ENCODE results near the gene IL1RL2.

The IL1RL2 gene

GRCh38 chr2:102147935-102148334, 38.9 kb upstream of the IL1RL2 start:
- ChIA-PET POLR2A (ENCODE audit: low non-redundant PET) (no interaction called here), CTCF (no interaction called here)
- DNase-seq (ENCODE audit: low spot score) = no peak
- H3K27ac ChIP-seq = no peak overlapping the region
- TF ChIP-seq CTCF (conservative IDR thresholded peaks at IDR 0.05; ENCODE audit: low read depth) = no peak

- ChIA-PET POLR2A (ENCODE audit: low non-redundant PET) (no interaction called here), CTCF (interaction anchor here (0.5 to 1.2 kb wide), 2 partner anchors 129 to 300 kb away, joined by 3 to 4 read pairs; no protein-coding TSS in a partner anchor)
- H3K27ac ChIP-seq = no peak overlapping the region
- no peak for TF ChIP-seq CTCF (conservative IDR thresholded peaks at IDR 0.05; ENCODE audit: low read depth)
- no peak for DNase-seq (ENCODE audit: low spot score)
Observed at GRCh38 chr2:102149243-102149642, 37.6 kb upstream of the IL1RL2 start.

- POLR2A ChIA-PET (ENCODE audit: low non-redundant PET) = no interaction called here
- CTCF ChIA-PET = interaction anchor here (0.5 to 1.2 kb wide), 2 partner anchors 130 to 299 kb away, joined by 3 to 4 read pairs; no protein-coding TSS in a partner anchor
- H3K27ac ChIP-seq = no peak overlapping the region
- no peak for TF ChIP-seq CTCF (conservative IDR thresholded peaks at IDR 0.05; ENCODE audit: low read depth)
- no peak for DNase-seq (ENCODE audit: low spot score)
Observed at GRCh38 chr2:102149644-102150455, 37.0 kb upstream of the IL1RL2 start.

- POLR2A ChIA-PET (ENCODE audit: low non-redundant PET) = no interaction called here
- CTCF ChIA-PET = interaction anchor here (0.6 kb wide), 1 partner anchor 180 kb away, joined by 4 read pairs; no protein-coding TSS in a partner anchor
- H3K27ac ChIP-seq = no peak overlapping the region; the same call in 1 of the 2 replicates
- no peak for DNase-seq (ENCODE audit: low spot score)
- no peak for TF ChIP-seq CTCF (conservative IDR thresholded peaks at IDR 0.05; ENCODE audit: low read depth)
Observed at GRCh38 chr2:102154364-102154763, 32.5 kb upstream of the IL1RL2 start.

GRCh38 chr2:102154946-102155702, 31.7 kb upstream of the IL1RL2 start:
- DNase-seq (ENCODE audit: low spot score) = no peak
- peak overlapping the region; percentile 78 for H3K27ac ChIP-seq
- ChIA-PET CTCF (interaction anchor here (0.6 kb wide), 1 partner anchor 181 kb away, joined by 4 read pairs; no protein-coding TSS in a partner anchor), POLR2A (ENCODE audit: low non-redundant PET) (no interaction called here)
- no peak for TF ChIP-seq CTCF (conservative IDR thresholded peaks at IDR 0.05; ENCODE audit: low read depth)

GRCh38 chr2:102155703-102156515, 30.9 kb upstream of the IL1RL2 start:
- POLR2A ChIA-PET (ENCODE audit: low non-redundant PET) = no interaction called here

More at GRCh38 chr2:102155703-102156515, 30.9 kb upstream of the IL1RL2 start:
- no peak for TF ChIP-seq CTCF (conservative IDR thresholded peaks at IDR 0.05; ENCODE audit: low read depth)
- peak overlapping the region; percentile 78 for H3K27ac ChIP-seq
- DNase-seq (ENCODE audit: low spot score) = peak; percentile 37
- CTCF ChIA-PET = interaction anchor here (0.7 to 1.3 kb wide), 4 partner anchors 85 to 220 kb away, joined by 3 to 4 read pairs (median 3); no protein-coding TSS in a partner anchor
